ENCODE data around the gene DHCR24.

- TF ChIP-seq, protein P1, sequence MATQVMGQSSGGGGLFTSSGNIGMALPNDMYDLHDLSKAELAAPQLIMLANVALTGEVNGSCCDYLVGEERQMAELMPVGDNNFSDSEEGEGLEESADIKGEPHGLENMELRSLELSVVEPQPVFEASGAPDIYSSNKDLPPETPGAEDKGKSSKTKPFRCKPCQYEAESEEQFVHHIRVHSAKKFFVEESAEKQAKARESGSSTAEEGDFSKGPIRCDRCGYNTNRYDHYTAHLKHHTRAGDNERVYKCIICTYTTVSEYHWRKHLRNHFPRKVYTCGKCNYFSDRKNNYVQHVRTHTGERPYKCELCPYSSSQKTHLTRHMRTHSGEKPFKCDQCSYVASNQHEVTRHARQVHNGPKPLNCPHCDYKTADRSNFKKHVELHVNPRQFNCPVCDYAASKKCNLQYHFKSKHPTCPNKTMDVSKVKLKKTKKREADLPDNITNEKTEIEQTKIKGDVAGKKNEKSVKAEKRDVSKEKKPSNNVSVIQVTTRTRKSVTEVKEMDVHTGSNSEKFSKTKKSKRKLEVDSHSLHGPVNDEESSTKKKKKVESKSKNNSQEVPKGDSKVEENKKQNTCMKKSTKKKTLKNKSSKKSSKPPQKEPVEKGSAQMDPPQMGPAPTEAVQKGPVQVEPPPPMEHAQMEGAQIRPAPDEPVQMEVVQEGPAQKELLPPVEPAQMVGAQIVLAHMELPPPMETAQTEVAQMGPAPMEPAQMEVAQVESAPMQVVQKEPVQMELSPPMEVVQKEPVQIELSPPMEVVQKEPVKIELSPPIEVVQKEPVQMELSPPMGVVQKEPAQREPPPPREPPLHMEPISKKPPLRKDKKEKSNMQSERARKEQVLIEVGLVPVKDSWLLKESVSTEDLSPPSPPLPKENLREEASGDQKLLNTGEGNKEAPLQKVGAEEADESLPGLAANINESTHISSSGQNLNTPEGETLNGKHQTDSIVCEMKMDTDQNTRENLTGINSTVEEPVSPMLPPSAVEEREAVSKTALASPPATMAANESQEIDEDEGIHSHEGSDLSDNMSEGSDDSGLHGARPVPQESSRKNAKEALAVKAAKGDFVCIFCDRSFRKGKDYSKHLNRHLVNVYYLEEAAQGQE (IDR thresholded peaks at IDR 0.05; ENCODE audit: insufficient read depth in 1 of 2, low read depth in 2 of 2, low read length in 2 of 2), result no peak
- no peak for TF ChIP-seq POLR2AphosphoS5 (IDR thresholded peaks at IDR 0.05; ENCODE audit: low read depth, low read length)
Observed at GRCh38 chr1:54823670-54824069, 63.3 kb downstream of the DHCR24 start.

Data from PFSK-1 (cell line).